ENCODE data around the gene UBA1. TPM values are rescaled to one million over a fixed set of nuclear protein-coding genes. Genes with fewer than 3 reads are reported as not detected.
A peak's percentile ranks its signal among the peaks of the same experiment; 100 is the strongest.

UBA1 gene
- total RNA-seq (100 to 1,000 TPM; 129 to 136 TPM), polyA plus RNA-seq (100 to 1,000 TPM; 149 to 167 TPM)

DNA sequence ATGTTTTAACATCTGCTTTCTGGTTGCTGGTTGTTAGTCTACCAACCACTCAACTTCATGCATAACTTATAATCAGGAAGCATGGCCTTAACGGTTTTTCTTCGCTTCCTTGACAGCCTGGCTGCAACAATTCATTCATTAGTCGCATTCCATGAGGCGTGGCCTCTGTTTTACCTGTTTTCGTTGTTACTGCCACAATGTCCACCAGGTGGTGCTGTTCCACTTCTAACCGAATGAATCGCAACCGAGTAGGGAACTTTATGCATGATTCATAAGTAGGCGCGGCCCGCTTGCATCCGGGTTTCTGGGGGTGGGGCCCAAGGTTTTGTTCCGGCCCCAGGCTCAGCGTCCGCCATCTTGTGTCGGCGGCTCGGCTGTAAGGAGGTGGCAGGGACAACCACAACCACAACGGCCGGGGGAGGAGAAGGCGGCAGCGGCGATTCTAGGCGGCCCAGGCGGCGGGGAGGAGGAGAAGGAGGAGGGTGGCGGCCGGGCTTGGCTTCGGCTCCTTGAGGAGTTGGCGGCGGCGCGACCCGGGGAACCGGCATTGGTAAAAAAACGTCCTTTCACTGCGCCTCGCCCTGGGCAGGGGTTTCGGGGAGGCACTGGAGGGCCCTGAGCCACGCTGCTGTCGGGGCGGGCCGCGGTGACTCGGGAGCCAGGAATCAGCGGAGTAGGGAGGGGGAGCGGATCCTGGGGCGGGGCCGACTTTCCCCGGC, at the start of gene UBA1:
Gene UBA1 (plus strand): TSS at position 355 of the 719 bp plus-strand sequence. CDS start 4,974 bp downstream, outside the sequence.
- Histone ChIP-seq H3K27me3 (ENCODE audit: insufficient read depth, low read length) (no peaks in the 10 kb centered on the region), H3K36me3 (ENCODE audit: insufficient read depth, low read length) (peaks cover 4% of the 10 kb centered on the region), H3K9me3 (ENCODE audit: control insufficient read depth in 1 of 2, low read length in 2 of 2) (no peaks in the 10 kb centered on the region), H3K4me1 (ENCODE audit: insufficient read depth, low read length) (peaks cover 64% of the 10 kb centered on the region), H3K27ac (ENCODE audit: low read depth, low read length) (peak within 1 kb of the TSS; percentile 96), H3K4me3 (ENCODE audit: low read length in 2 of 2) (peak within 1 kb of the TSS; percentile 69 to 82)
- Mint-ChIP-seq H3K36me3 (peaks cover 12 to 31% of the 10 kb centered on the region in 2 donors), H3K9me3 (peaks cover 0 to 3% (median 0%) of the 10 kb centered on the region in 8 donors), H3K27me3 (no peaks in the 10 kb centered on the region), H3K4me3 (peak within 1 kb of the TSS; percentile 97 to 99 (median 99)), H3K27ac (peak within 1 kb of the TSS; percentile 94 to 100 (median 99)), H3K4me1 (peaks cover 33 to 75% (median 62%) of the 10 kb centered on the region in 4 donors)
- intact Hi-C loops (cut with micrococcal nuclease): loop anchor here (1.0 to 5.0 kb wide), 9 partner anchors 25 to 457 kb away; partner anchors contain the start of genes CDK16, ELK1, USP11 and ZNF41
- CTCF ChIA-PET (ENCODE audit: partially characterized antibody): interaction anchor here (1.4 to 4.0 kb wide), 4 partner anchors 49 to 330 kb away, joined by 3 to 54 read pairs (median 12); partner anchors contain the start of genes NDUFB11 and RBM10
- POLR2A ChIA-PET (ENCODE audit: partially characterized antibody): interaction anchor here (0.8 to 2.6 kb wide), 5 partner anchors 24 to 454 kb away, joined by 3 to 12 read pairs (median 7); partner anchors contain the start of gene USP11
- peak; percentile 95 to 97 (median 96) for DNase-seq

DNA sequence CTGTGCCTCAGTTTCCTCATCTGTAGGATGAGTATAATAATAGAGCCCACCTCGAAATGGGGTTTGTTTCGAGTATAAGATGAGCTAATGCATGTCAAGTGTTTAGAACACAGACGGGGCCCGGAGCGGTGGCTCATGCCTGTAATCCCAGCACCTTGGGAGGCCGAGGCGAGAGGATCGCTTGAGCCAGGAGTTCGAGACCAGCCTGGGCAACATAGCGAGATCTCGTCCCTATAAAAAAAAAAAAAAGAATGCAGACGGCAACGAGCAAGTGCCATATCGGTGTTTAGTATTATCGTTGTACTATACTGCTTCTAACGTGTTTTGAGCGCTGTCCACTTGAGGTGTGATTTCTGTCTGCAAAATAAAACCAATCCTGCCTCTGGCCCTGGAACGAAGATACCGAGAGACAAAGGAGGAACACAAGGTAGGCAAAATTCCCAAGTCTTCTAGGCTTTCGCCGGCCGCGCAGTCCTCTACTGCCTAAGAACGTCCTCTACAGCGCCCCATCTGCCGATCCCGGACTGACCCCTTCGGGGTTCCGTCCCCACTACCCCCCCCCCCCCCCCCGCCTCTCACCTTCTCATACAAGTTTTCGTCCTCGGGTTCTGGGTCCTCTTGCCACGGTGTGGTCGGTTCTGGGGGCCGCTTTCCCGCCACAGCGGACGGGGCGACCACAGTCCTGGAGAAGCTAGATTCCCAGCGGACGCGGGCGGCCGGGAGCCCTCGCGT, 49.6 kb upstream of the UBA1 start:
- peak overlapping the region; percentile 94 to 99 (median 96) for H3K4me3 Mint-ChIP-seq
- Histone ChIP-seq H3K4me1 (ENCODE audit: insufficient read depth, low read length) (peaks cover 36% of the 10 kb centered on the region), H3K27ac (ENCODE audit: low read depth, low read length) (peak overlapping the region; percentile 91), H3K9me3 (ENCODE audit: control insufficient read depth in 1 of 2, low read length in 2 of 2) (no peaks in the 10 kb centered on the region), H3K27me3 (ENCODE audit: insufficient read depth, low read length) (no peaks in the 10 kb centered on the region), H3K36me3 (ENCODE audit: insufficient read depth, low read length) (peaks cover 7% of the 10 kb centered on the region), H3K4me3 (ENCODE audit: low read length in 2 of 2) (peak overlapping the region; percentile 65 to 73)
- peaks cover 0 to 4% (median 0%) of the 10 kb centered on the region in 8 donors for H3K9me3 Mint-ChIP-seq
- H3K36me3 Mint-ChIP-seq: peaks cover 16 to 40% of the 10 kb centered on the region in 2 donors
- CTCF ChIA-PET (ENCODE audit: partially characterized antibody): interaction anchor here (0.7 to 2.9 kb wide), 9 partner anchors 9 to 379 kb away, joined by 3 to 18 read pairs (median 4); no protein-coding TSS in a partner anchor
- POLR2A ChIA-PET (ENCODE audit: partially characterized antibody): interaction anchor here (0.7 to 4.6 kb wide), 14 partner anchors 9 to 506 kb away, joined by 3 to 54 read pairs (median 6); partner anchors contain the start of genes ARAF, CDK16, ELK1 and USP11
- H3K27ac Mint-ChIP-seq: peak overlapping the region; percentile 95 to 99 (median 98)
- H3K4me1 Mint-ChIP-seq: peaks cover 19 to 52% (median 33%) of the 10 kb centered on the region in 4 donors
- no peaks in the 10 kb centered on the region for H3K27me3 Mint-ChIP-seq
- DNase-seq: no peak
- intact Hi-C loops (cut with micrococcal nuclease): loop anchor here (1.0 to 2.0 kb wide), 4 partner anchors 15 to 515 kb away; partner anchors contain the start of gene UXT

DNA sequence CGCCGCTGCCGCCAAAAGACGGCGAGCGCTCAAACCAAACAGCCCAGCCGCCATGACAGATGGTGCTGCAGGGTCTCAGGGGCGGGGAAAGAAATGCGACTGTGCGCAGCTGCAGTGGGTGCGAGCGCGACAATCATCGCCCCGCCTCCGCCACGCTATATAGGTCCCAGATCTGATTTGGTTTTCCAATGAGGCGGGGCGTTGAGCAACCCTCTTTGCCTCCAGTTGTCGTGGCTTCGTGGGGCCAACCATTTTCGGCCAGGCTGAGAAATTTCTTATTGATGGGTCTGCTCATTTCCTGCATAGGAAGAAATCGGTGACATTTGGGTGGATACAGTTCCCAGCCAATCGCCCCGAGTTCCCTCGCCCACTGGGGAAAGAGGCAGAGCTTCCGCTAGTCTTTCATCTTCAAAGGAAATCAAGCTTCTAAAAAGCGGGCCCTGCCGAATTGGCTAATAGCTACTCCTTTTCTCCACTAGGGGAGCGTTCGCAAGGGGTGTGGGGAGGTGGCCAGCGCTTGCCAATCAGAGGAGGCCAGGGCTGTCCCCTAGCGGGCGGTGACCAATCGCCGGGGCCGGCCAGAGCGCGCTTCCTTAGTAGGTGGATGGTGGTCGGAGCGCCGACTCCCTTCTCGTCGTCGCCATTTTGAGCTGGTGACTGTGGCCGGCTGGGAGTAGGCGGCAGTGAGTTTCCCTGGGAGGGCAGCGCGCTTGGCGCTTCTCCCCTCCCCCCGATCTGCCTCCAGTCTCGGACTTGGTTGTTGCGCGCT, 48.8 kb upstream of the UBA1 start, which contains the start of the genes NDUFB11 and RBM10:
Gene NDUFB11 (minus strand): TSS at position 77 of the 769 bp plus-strand sequence. CDS start 23 bp downstream, at position 54.
Gene RBM10 (plus strand): TSS at position 596 of the 769 bp plus-strand sequence. CDS start 2,261 bp downstream, outside the sequence.
- H3K36me3 Mint-ChIP-seq: peaks cover 16 to 38% of the 10 kb centered on the region in 2 donors
- intact Hi-C loops (cut with micrococcal nuclease): loop anchor here (1.0 to 5.0 kb wide), 7 partner anchors 16 to 514 kb away; partner anchors contain the start of genes ELK1, USP11 and UXT
- POLR2A ChIA-PET (ENCODE audit: partially characterized antibody): interaction anchor here (0.6 to 4.6 kb wide), 18 partner anchors 9 to 509 kb away, joined by 3 to 54 read pairs (median 5); partner anchors contain the start of genes ARAF, CDK16, ELK1 and USP11

DNA sequence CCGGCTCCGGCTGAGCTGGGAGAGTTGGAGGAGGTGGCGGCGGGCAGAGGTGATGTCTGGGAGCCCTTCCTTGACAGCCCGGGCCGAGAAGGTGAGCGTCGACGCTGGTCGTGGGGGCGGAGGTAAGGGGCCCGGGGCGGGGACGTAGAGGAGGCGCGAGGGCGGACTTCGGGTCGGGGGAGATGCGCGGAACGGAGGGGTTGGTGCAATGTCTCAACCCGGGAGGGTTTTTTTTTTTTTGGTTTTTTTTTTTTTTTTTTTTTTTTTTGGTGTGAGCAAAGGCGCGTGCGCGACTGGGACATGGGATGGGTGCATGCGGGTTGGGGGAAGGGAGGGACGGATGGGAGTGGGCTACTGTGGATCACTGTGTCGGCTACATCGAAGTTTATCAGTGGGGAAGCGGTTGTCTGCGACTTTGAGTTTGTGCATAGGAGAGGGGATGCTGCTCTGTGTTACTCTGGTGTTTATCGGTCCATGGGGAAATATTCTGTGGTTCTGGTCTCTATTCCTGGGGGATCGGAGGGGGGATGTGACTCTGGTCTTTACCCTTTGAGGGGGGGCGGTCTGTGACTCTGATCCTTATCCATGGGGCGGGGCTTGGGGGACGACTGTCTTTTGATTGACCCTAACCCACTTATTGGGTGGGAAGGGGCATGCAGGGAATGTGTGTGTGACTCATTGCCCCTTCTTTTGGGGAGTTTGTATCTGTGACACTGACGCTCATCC, 48.1 kb upstream of the UBA1 start:
- H3K36me3 Mint-ChIP-seq: peaks cover 13 to 36% of the 10 kb centered on the region in 2 donors
- peaks cover 0 to 3% (median 0%) of the 10 kb centered on the region in 8 donors for H3K9me3 Mint-ChIP-seq
- H3K27ac Mint-ChIP-seq: peak overlapping the region; percentile 95 to 99 (median 98)
- H3K4me3 Mint-ChIP-seq: peak overlapping the region; percentile 94 to 99 (median 96)
- Histone ChIP-seq H3K36me3 (ENCODE audit: insufficient read depth, low read length) (peaks cover 7% of the 10 kb centered on the region), H3K4me3 (ENCODE audit: low read length in 2 of 2) (peak overlapping the region; percentile 69 to 73), H3K27me3 (ENCODE audit: insufficient read depth, low read length) (no peaks in the 10 kb centered on the region), H3K9me3 (ENCODE audit: control insufficient read depth in 1 of 2, low read length in 2 of 2) (no peaks in the 10 kb centered on the region), H3K27ac (ENCODE audit: low read depth, low read length) (peak overlapping the region; percentile 91), H3K4me1 (ENCODE audit: insufficient read depth, low read length) (peaks cover 36% of the 10 kb centered on the region)
- intact Hi-C loops (cut with micrococcal nuclease): loop anchor here (1.0 to 5.0 kb wide), 5 partner anchors 71 to 513 kb away; partner anchors contain the start of genes ELK1, USP11 and UXT
- peaks cover 21 to 56% (median 38%) of the 10 kb centered on the region in 4 donors for H3K4me1 Mint-ChIP-seq
- DNase-seq: peak in 1 of 5 donors; percentile 38
- ChIA-PET CTCF (ENCODE audit: partially characterized antibody) (interaction anchor here (0.9 to 2.9 kb wide), 10 partner anchors 8 to 239 kb away, joined by 3 to 18 read pairs (median 4); no protein-coding TSS in a partner anchor), POLR2A (ENCODE audit: partially characterized antibody) (interaction anchor here (0.6 to 4.6 kb wide), 17 partner anchors 9 to 508 kb away, joined by 3 to 54 read pairs (median 5); partner anchors contain the start of genes ARAF, CDK16 and USP11)
- H3K27me3 Mint-ChIP-seq: no peaks in the 10 kb centered on the region

More for the DNA sequence above, 48.8 kb upstream of the UBA1 start, which contains the start of the genes NDUFB11 and RBM10:
- H3K36me3 ChIP-seq (ENCODE audit: insufficient read depth, low read length): peaks cover 7% of the 10 kb centered on the region
- Mint-ChIP-seq H3K4me1 (peaks cover 19 to 52% (median 33%) of the 10 kb centered on the region in 4 donors), H3K27me3 (no peaks in the 10 kb centered on the region), H3K9me3 (peaks cover 0 to 3% (median 0%) of the 10 kb centered on the region in 8 donors), H3K27ac (peak within 1 kb of the TSS; percentile 95 to 99 (median 98)), H3K4me3 (peak within 1 kb of the TSS; percentile 94 to 99 (median 96))
- peak; percentile 87 to 95 (median 91) for DNase-seq
- peaks cover 36% of the 10 kb centered on the region for H3K4me1 ChIP-seq (ENCODE audit: insufficient read depth, low read length)
- H3K9me3 ChIP-seq (ENCODE audit: control insufficient read depth in 1 of 2, low read length in 2 of 2): no peaks in the 10 kb centered on the region
- peak within 1 kb of the TSS; percentile 91 for H3K27ac ChIP-seq (ENCODE audit: low read depth, low read length)
- CTCF ChIA-PET (ENCODE audit: partially characterized antibody): interaction anchor here (0.7 to 2.9 kb wide), 11 partner anchors 8 to 378 kb away, joined by 3 to 18 read pairs (median 4); no protein-coding TSS in a partner anchor
- H3K27me3 ChIP-seq (ENCODE audit: insufficient read depth, low read length): no peaks in the 10 kb centered on the region
- H3K4me3 ChIP-seq (ENCODE audit: low read length in 2 of 2): peak within 1 kb of the TSS; percentile 69 to 73

DNA sequence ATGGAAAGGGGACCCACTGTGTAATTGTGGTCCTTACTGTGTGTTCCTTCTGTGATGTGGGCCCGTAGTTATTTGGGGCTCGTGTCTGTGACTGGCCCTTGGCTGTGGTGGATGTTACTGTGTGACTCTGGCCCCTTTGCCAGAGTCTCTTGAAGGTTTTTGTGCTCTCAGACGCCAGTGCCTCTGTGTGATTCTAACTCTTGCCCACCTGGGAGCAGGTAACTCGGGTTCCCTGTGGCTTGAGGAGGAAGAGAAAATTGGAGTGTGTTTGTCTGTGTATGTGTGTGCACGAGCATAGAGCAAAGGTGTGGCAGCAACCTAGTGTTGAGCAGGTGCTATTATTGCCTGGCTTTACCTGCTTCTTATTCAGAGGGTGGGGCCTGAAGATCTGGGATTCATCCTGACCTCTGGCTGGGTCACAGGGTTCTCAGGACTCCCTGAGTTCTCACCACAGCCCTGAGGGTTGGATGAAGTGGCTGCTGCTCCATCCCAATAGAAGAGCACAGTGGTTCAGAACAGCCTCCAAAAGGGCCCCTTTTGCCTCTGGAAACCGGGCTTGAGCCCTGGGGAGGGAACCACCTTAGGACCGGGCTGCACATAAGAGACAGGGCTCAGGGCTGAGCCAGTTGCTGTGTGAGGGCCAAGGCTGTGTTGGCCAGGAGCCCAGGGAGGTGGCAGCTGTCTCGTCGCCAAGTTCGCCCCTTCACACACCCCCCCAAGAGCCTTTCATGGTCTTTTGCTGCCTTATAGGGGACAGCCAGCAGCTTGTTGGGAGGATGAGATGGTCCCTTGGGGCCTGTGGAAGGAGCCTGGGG, 47.3 kb upstream of the UBA1 start:
- DNase-seq: no peak
- peaks cover 0 to 1% (median 0%) of the 10 kb centered on the region in 8 donors for H3K9me3 Mint-ChIP-seq
- Histone ChIP-seq H3K27me3 (ENCODE audit: insufficient read depth, low read length) (no peaks in the 10 kb centered on the region), H3K36me3 (ENCODE audit: insufficient read depth, low read length) (peaks cover 7% of the 10 kb centered on the region), H3K4me3 (ENCODE audit: low read length in 2 of 2) (peak overlapping the region; percentile 69 to 73), H3K4me1 (ENCODE audit: insufficient read depth, low read length) (peaks cover 36% of the 10 kb centered on the region), H3K9me3 (ENCODE audit: control insufficient read depth in 1 of 2, low read length in 2 of 2) (no peaks in the 10 kb centered on the region), H3K27ac (ENCODE audit: low read depth, low read length) (peak overlapping the region; percentile 91)
- H3K27me3 Mint-ChIP-seq: no peaks in the 10 kb centered on the region
- H3K4me1 Mint-ChIP-seq: peaks cover 21 to 57% (median 38%) of the 10 kb centered on the region in 4 donors
- POLR2A ChIA-PET (ENCODE audit: partially characterized antibody): no interaction called here
- CTCF ChIA-PET (ENCODE audit: partially characterized antibody): no interaction called here
- peak overlapping the region; percentile 93 to 99 (median 97) for H3K27ac Mint-ChIP-seq
- intact Hi-C loops (cut with micrococcal nuclease): loop anchor here (5.0 kb wide), 1 partner anchor 236 kb away; no protein-coding TSS in a partner anchor
- peaks cover 12 to 32% of the 10 kb centered on the region in 2 donors for H3K36me3 Mint-ChIP-seq
- H3K4me3 Mint-ChIP-seq: peak overlapping the region; percentile 94 to 99 (median 96)

Measured in CD4-positive, alpha-beta memory T cell (primary cell).